ENCODE data around the gene FOXP1. TPM values are rescaled to one million over a fixed set of nuclear protein-coding genes. Genes with fewer than 3 reads are reported as not detected.
"Not testable (repeated sequence)": the region's sequence is repeated elsewhere in the genome, so short reads cannot be mapped to it uniquely, and the experiment has no call there.

Gene FOXP1
- total RNA-seq, 4 donors from 2014 or later, result 49.8 to 157 (median 71.9) TPM

- Histone ChIP-seq H3K9me3 (no peaks in the 10 kb centered on the region), H3K27me3 (no peaks in the 10 kb centered on the region)
- WGBS, result over 99% methylated on average over 8 of the region's 8 CpGs
Measured at GRCh38 chr3:71328926-71329325, 254.6 kb downstream of the FOXP1 start.

GRCh38 chr3:71327936-71328335 lies 255.6 kb downstream of the FOXP1 start:
- DNase-seq (ENCODE audit: low spot score in 2 of 2), result no peak
- Histone ChIP-seq H3K27ac (no peak overlapping the region), H3K36me3 (no peaks in the 10 kb centered on the region), H3K9me3 (no peaks in the 10 kb centered on the region), H3K4me3 (no peak overlapping the region), H3K27me3 (no peaks in the 10 kb centered on the region), H3K4me1 (no peaks in the 10 kb centered on the region)
- 79% methylated on average over 4 of the region's 4 CpGs for WGBS
- no peak for TF ChIP-seq EP300 (IDR thresholded peaks at IDR 0.05)
- TF ChIP-seq CTCF (IDR thresholded peaks at IDR 0.05), result no peak
- TF ChIP-seq POLR2AphosphoS5 (IDR thresholded peaks at IDR 0.05), result no peak
- no peak for TF ChIP-seq POLR2A (IDR thresholded peaks at IDR 0.05)

More at GRCh38 chr3:71328926-71329325, 254.6 kb downstream of the FOXP1 start:
- TF ChIP-seq POLR2AphosphoS5 (IDR thresholded peaks at IDR 0.05) (no peak), EP300 (IDR thresholded peaks at IDR 0.05) (no peak), POLR2A (IDR thresholded peaks at IDR 0.05) (no peak), CTCF (IDR thresholded peaks at IDR 0.05) (no peak)
- Histone ChIP-seq H3K4me1 (no peaks in the 10 kb centered on the region), H3K36me3 (no peaks in the 10 kb centered on the region), H3K4me3 (no peak overlapping the region), H3K27ac (no peak overlapping the region)
- DNase-seq (ENCODE audit: low spot score in 2 of 2), result no peak

GRCh38 chr3:71325715-71326114 lies 257.8 kb downstream of the FOXP1 start:
- TF ChIP-seq CTCF (IDR thresholded peaks at IDR 0.05) (no peak), EP300 (IDR thresholded peaks at IDR 0.05) (no peak), POLR2A (IDR thresholded peaks at IDR 0.05) (no peak), POLR2AphosphoS5 (IDR thresholded peaks at IDR 0.05) (no peak)
- H3K4me1 ChIP-seq, result no peaks in the 10 kb centered on the region

GRCh38 chr3:71324224-71324623 lies 259.3 kb downstream of the FOXP1 start:
- WGBS, result 97% methylated on average over 5 of the region's 5 CpGs

More at GRCh38 chr3:71325715-71326114, 257.8 kb downstream of the FOXP1 start:
- WGBS, result 86% methylated on average over 3 of the region's 3 CpGs
- Histone ChIP-seq H3K4me3 (no peak overlapping the region), H3K27me3 (no peaks in the 10 kb centered on the region), H3K9me3 (no peaks in the 10 kb centered on the region), H3K36me3 (no peaks in the 10 kb centered on the region), H3K27ac (no peak overlapping the region)
- no peak for DNase-seq (ENCODE audit: low spot score in 2 of 2)

GRCh38 chr3:71323558-71323957 lies 260.0 kb downstream of the FOXP1 start:
- TF ChIP-seq POLR2AphosphoS5 (IDR thresholded peaks at IDR 0.05) (no peak), POLR2A (IDR thresholded peaks at IDR 0.05) (no peak), EP300 (IDR thresholded peaks at IDR 0.05) (no peak)
- no peaks in the 10 kb centered on the region for H3K4me1 ChIP-seq
- no peaks in the 10 kb centered on the region for H3K27me3 ChIP-seq
- 96% methylated on average over 5 of the region's 5 CpGs for WGBS
- H3K4me3 ChIP-seq, result no peak overlapping the region
- no peaks in the 10 kb centered on the region for H3K9me3 ChIP-seq
- no peak for DNase-seq (ENCODE audit: low spot score in 2 of 2)
- H3K27ac ChIP-seq, result no peak overlapping the region
- no peaks in the 10 kb centered on the region for H3K36me3 ChIP-seq

More at GRCh38 chr3:71324224-71324623, 259.3 kb downstream of the FOXP1 start:
- H3K27me3 ChIP-seq; H3K4me3 ChIP-seq; H3K4me1 ChIP-seq; DNase-seq (ENCODE audit: low spot score in 2 of 2); H3K36me3 ChIP-seq; H3K9me3 ChIP-seq; H3K27ac ChIP-seq: not testable (repeated sequence)

- no peaks in the 10 kb centered on the region for H3K27me3 ChIP-seq
- no peak for DNase-seq (ENCODE audit: low spot score in 2 of 2)
- WGBS, result 100% methylated on average over 1 of the region's 1 CpG
- H3K27ac ChIP-seq, result no peak overlapping the region
- TF ChIP-seq CTCF (IDR thresholded peaks at IDR 0.05) (no peak), EP300 (IDR thresholded peaks at IDR 0.05) (no peak), POLR2AphosphoS5 (IDR thresholded peaks at IDR 0.05) (no peak)
- no peaks in the 10 kb centered on the region for H3K9me3 ChIP-seq
- H3K4me1 ChIP-seq, result no peaks in the 10 kb centered on the region
- H3K36me3 ChIP-seq, result no peaks in the 10 kb centered on the region
- no peak overlapping the region for H3K4me3 ChIP-seq
Measured at GRCh38 chr3:71322154-71322553, 261.4 kb downstream of the FOXP1 start.
